Measurements from ENCODE around the gene ASF1A. TPM values are rescaled to one million over a fixed set of nuclear protein-coding genes. Genes with fewer than 3 reads are reported as not detected.

Gene ASF1A
- total and polyA plus RNA-seq, 2 of the 13 experiments (the other 11 are each of a cell fraction or from before 2014, with no cell fraction given): 14.5 to 49.9 TPM

DNA sequence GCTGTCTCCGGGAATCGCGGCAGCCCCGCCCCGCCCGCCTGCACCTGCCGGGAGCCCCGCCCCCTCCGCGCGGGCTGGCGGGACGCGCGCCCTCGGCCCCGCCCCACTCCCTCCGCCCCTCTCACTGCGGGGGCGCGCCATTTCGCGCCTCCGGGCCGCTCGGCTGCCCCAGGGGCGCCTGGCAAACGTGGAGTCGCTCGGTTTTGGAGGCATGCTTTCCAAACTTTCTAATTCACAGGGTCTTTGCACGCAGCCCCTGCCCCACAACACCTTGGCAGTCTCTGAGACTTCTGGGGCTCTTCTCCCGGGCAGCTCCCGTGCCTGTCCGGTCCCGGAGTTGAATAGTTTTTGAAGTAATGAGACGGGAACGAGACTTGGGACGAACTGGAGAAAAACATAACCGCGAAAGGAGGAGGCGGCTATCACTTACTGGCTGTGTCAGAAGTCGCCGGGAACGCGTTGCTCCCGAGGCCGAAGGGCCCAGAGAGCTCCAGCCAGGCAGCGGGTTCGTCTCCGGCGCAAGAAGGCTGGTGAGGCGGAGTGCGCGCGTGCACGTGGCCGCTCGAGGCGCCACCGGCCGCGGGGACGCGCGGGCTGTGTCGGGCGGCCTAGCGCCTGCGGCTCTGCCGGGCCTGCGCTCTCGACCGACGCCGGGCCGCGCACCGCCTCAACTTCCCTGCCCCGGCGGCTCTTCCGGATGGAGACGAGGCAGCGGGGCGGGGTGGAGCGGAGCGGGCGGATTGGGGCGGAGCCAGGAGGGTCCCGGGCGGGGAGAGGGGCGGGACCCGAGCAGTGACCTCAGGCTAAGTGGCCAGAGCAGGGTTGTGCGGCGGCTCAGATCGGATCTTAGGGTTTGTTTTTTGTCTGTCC is 40.7 kb downstream of the ASF1A start, which contains the start of gene MCM9 (continued):
- TF ChIP-seq, protein P1, sequence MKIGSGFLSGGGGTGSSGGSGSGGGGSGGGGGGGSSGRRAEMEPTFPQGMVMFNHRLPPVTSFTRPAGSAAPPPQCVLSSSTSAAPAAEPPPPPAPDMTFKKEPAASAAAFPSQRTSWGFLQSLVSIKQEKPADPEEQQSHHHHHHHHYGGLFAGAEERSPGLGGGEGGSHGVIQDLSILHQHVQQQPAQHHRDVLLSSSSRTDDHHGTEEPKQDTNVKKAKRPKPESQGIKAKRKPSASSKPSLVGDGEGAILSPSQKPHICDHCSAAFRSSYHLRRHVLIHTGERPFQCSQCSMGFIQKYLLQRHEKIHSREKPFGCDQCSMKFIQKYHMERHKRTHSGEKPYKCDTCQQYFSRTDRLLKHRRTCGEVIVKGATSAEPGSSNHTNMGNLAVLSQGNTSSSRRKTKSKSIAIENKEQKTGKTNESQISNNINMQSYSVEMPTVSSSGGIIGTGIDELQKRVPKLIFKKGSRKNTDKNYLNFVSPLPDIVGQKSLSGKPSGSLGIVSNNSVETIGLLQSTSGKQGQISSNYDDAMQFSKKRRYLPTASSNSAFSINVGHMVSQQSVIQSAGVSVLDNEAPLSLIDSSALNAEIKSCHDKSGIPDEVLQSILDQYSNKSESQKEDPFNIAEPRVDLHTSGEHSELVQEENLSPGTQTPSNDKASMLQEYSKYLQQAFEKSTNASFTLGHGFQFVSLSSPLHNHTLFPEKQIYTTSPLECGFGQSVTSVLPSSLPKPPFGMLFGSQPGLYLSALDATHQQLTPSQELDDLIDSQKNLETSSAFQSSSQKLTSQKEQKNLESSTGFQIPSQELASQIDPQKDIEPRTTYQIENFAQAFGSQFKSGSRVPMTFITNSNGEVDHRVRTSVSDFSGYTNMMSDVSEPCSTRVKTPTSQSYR (CRISPR knock-in tag; IDR thresholded peaks at IDR 0.05; ENCODE audit: borderline replicate concordance): peak; percentile 6; the same call in 1 of the 2 replicates
- TF ChIP-seq RFX1 (IDR thresholded peaks at IDR 0.05) (no peak), SMAD9 (CRISPR knock-in tag; IDR thresholded peaks at IDR 0.05) (peak; percentile 80; the same call in 1 of the 2 replicates), SP140L (CRISPR knock-in tag; IDR thresholded peaks at IDR 0.05; ENCODE audit: borderline replicate concordance) (no peak), FLYWCH1 (CRISPR knock-in tag; IDR thresholded peaks at IDR 0.05) (0 out of 2 replicates have a peak, but pooled peaks have one; percentile 59), ONECUT2 (CRISPR knock-in tag; IDR thresholded peaks at IDR 0.05) (no peak), ARID2 (CRISPR knock-in tag; IDR thresholded peaks at IDR 0.05; ENCODE audit: borderline replicate concordance) (0 out of 2 replicates have a peak, but pooled peaks have one; percentile 30), ZNF761 (CRISPR knock-in tag; conservative IDR thresholded peaks at IDR 0.05) (peak; percentile 90), ZFP82 (CRISPR knock-in tag; IDR thresholded peaks at IDR 0.05; ENCODE audit: borderline replicate concordance) (no peak; the same call in 1 of the 2 replicates), ZNF547 (CRISPR knock-in tag; IDR thresholded peaks at IDR 0.05) (peak; percentile 87; the same call in 1 of the 2 replicates), ZNF619 (CRISPR knock-in tag; IDR thresholded peaks at IDR 0.05) (0 out of 2 replicates have a peak, but pooled peaks have one; percentile 50), MIER3 (CRISPR knock-in tag; IDR thresholded peaks at IDR 0.05; ENCODE audit: borderline replicate concordance) (peak; percentile 35; the same call in 1 of the 2 replicates), ZNF563 (CRISPR knock-in tag; IDR thresholded peaks at IDR 0.05) (peak; percentile 97), MXI1 (IDR thresholded peaks at IDR 0.05; ENCODE audit: borderline replicate concordance, low read depth, low read length) (peak; percentile 52; the same call in 1 of the 3 replicates)
- TF ChIP-seq, protein P2, sequence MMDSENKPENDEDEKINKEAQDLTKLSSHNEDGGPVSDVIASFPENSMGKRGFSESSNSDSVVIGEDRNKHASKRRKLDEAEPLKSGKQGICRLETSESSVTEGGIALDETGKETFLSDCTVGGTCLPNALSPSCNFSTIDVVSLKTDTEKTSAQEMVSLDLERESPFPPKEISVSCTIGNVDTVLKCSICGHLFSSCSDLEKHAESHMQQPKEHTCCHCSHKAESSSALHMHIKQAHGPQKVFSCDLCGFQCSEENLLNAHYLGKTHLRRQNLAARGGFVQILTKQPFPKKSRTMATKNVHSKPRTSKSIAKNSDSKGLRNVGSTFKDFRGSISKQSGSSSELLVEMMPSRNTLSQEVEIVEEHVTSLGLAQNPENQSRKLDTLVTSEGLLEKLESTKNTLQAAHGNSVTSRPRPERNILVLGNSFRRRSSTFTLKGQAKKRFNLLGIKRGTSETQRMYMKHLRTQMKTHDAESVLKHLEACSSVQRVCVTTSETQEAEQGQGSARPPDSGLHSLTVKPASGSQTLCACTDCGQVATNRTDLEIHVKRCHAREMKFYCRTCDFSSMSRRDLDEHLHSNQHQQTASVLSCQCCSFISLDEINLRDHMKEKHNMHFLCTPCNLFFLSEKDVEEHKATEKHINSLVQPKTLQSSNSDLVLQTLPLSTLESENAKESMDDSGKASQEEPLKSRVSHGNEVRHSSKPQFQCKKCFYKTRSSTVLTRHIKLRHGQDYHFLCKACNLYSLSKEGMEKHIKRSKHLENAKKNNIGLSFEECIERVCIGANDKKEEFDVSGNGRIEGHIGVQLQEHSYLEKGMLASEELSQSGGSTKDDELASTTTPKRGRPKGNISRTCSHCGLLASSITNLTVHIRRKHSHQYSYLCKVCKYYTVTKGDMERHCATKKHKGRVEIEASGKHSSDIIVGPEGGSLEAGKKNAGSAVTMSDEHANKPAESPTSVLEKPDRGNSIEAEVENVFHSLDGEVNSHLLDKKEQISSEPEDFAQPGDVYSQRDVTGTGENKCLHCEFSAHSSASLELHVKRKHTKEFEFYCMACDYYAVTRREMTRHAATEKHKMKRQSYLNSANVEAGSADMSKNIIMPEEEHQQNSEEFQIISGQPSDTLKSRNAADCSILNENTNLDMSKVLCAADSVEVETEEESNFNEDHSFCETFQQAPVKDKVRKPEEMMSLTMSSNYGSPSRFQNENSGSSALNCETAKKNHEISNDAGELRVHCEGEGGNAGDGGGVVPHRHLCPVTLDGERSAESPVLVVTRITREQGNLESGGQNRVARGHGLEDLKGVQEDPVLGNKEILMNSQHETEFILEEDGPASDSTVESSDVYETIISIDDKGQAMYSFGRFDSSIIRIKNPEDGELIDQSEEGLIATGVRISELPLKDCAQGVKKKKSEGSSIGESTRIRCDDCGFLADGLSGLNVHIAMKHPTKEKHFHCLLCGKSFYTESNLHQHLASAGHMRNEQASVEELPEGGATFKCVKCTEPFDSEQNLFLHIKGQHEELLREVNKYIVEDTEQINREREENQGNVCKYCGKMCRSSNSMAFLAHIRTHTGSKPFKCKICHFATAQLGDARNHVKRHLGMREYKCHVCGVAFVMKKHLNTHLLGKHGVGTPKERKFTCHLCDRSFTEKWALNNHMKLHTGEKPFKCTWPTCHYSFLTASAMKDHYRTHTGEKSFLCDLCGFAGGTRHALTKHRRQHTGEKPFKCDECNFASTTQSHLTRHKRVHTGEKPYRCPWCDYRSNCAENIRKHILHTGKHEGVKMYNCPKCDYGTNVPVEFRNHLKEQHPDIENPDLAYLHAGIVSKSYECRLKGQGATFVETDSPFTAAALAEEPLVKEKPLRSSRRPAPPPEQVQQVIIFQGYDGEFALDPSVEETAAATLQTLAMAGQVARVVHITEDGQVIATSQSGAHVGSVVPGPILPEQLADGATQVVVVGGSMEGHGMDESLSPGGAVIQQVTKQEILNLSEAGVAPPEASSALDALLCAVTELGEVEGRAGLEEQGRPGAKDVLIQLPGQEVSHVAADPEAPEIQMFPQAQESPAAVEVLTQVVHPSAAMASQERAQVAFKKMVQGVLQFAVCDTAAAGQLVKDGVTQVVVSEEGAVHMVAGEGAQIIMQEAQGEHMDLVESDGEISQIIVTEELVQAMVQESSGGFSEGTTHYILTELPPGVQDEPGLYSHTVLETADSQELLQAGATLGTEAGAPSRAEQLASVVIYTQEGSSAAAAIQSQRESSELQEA (CRISPR knock-in tag; IDR thresholded peaks at IDR 0.05; ENCODE audit: not compliant biosample characterization): peak; percentile 90
- TF ChIP-seq, protein P3, sequence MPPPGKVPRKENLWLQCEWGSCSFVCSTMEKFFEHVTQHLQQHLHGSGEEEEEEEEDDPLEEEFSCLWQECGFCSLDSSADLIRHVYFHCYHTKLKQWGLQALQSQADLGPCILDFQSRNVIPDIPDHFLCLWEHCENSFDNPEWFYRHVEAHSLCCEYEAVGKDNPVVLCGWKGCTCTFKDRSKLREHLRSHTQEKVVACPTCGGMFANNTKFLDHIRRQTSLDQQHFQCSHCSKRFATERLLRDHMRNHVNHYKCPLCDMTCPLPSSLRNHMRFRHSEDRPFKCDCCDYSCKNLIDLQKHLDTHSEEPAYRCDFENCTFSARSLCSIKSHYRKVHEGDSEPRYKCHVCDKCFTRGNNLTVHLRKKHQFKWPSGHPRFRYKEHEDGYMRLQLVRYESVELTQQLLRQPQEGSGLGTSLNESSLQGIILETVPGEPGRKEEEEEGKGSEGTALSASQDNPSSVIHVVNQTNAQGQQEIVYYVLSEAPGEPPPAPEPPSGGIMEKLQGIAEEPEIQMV (CRISPR knock-in tag; IDR thresholded peaks at IDR 0.05; ENCODE audit: low read depth): 0 out of 2 replicates have a peak, but pooled peaks have one; percentile 49
